ENCODE data around the gene MCM3AP.

Gene MCM3AP

GRCh38 chr21:46285761-46286647, 593 bp upstream of the MCM3AP start, which contains the start of gene YBEY:
Gene YBEY, plus strand, starts transcription at chr21:46286342. Its CDS starts 572 bp downstream, at chr21:46286914.
- TF ChIP-seq SUZ12 (IDR thresholded peaks at IDR 0.05; ENCODE audit: extremely low read depth, insufficient read depth, insufficient read length) (no peak), YY1 (IDR thresholded peaks at IDR 0.05; ENCODE audit: insufficient read depth, insufficient read length) (no peak), ZNF274 (IDR thresholded peaks at IDR 0.05; ENCODE audit: low read depth, low read length) (no peak)
- DNase-seq (ENCODE audit: low read depth, low spot score): peak; percentile 97
- H3K9me3 ChIP-seq (ENCODE audit: insufficient read depth, low read length): no peaks in the 10 kb centered on the region
- H3K9ac ChIP-seq (ENCODE audit: insufficient read length, low read depth): peak within 1 kb of the TSS; percentile 100
- peaks cover 5% of the 10 kb centered on the region for H3K4me1 ChIP-seq (ENCODE audit: insufficient read depth, insufficient read length)
- no peaks in the 10 kb centered on the region for H3K27me3 ChIP-seq (ENCODE audit: insufficient read depth, insufficient read length)
- peaks cover 55% of the 10 kb centered on the region for H3K36me3 ChIP-seq (ENCODE audit: insufficient read depth, insufficient read length, low read length)
- peak within 1 kb of the TSS; percentile 95 for H3K4me3 ChIP-seq (ENCODE audit: insufficient read length, low read depth)

- peaks cover 7% of the 10 kb centered on the region for H3K4me1 ChIP-seq (ENCODE audit: insufficient read depth, insufficient read length)
- peak overlapping the region; percentile 45 for H3K9ac ChIP-seq (ENCODE audit: insufficient read length, low read depth)
- no peak for DNase-seq (ENCODE audit: low read depth, low spot score)
- TF ChIP-seq ZNF274 (IDR thresholded peaks at IDR 0.05; ENCODE audit: low read depth, low read length) (no peak), YY1 (IDR thresholded peaks at IDR 0.05; ENCODE audit: insufficient read depth, insufficient read length) (no peak), SUZ12 (IDR thresholded peaks at IDR 0.05; ENCODE audit: extremely low read depth, insufficient read depth, insufficient read length) (no peak)
- peak overlapping the region; percentile 95 for H3K4me3 ChIP-seq (ENCODE audit: insufficient read length, low read depth)
- no peaks in the 10 kb centered on the region for H3K9me3 ChIP-seq (ENCODE audit: insufficient read depth, low read length)
- peaks cover 63% of the 10 kb centered on the region for H3K36me3 ChIP-seq (ENCODE audit: insufficient read depth, insufficient read length, low read length)
- H3K27me3 ChIP-seq (ENCODE audit: insufficient read depth, insufficient read length): no peaks in the 10 kb centered on the region
Measured at GRCh38 chr21:46284733-46285132, 678 bp downstream of the MCM3AP start.

- no peak for TF ChIP-seq YY1 (IDR thresholded peaks at IDR 0.05; ENCODE audit: insufficient read depth, insufficient read length)
- TF ChIP-seq SUZ12 (IDR thresholded peaks at IDR 0.05; ENCODE audit: extremely low read depth, insufficient read depth, insufficient read length): no peak
- no peak for TF ChIP-seq ZNF274 (IDR thresholded peaks at IDR 0.05; ENCODE audit: low read depth, low read length)
- H3K4me3 ChIP-seq (ENCODE audit: insufficient read length, low read depth): peak overlapping the region; percentile 25
- H3K4me1 ChIP-seq (ENCODE audit: insufficient read depth, insufficient read length): peaks cover 8% of the 10 kb centered on the region
- H3K9me3 ChIP-seq (ENCODE audit: insufficient read depth, low read length): no peaks in the 10 kb centered on the region
- DNase-seq (ENCODE audit: low read depth, low spot score): no peak
- peak overlapping the region; percentile 65 for H3K9ac ChIP-seq (ENCODE audit: insufficient read length, low read depth)
- peaks cover 67% of the 10 kb centered on the region for H3K36me3 ChIP-seq (ENCODE audit: insufficient read depth, insufficient read length, low read length)
- H3K27me3 ChIP-seq (ENCODE audit: insufficient read depth, insufficient read length): no peaks in the 10 kb centered on the region
Measured at GRCh38 chr21:46284077-46284644, 1.2 kb downstream of the MCM3AP start.

GRCh38 chr21:46274797-46275390, 10.5 kb downstream of the MCM3AP start:
- Histone ChIP-seq H3K36me3 (ENCODE audit: insufficient read depth, insufficient read length, low read length) (peaks cover 92% of the 10 kb centered on the region), H3K27me3 (ENCODE audit: insufficient read depth, insufficient read length) (no peaks in the 10 kb centered on the region), H3K4me3 (ENCODE audit: insufficient read length, low read depth) (no peak overlapping the region), H3K9me3 (ENCODE audit: insufficient read depth, low read length) (no peaks in the 10 kb centered on the region), H3K4me1 (ENCODE audit: insufficient read depth, insufficient read length) (peaks cover 2% of the 10 kb centered on the region), H3K9ac (ENCODE audit: insufficient read length, low read depth) (no peak overlapping the region)
- no peak for DNase-seq (ENCODE audit: low read depth, low spot score)
- TF ChIP-seq ZNF274 (IDR thresholded peaks at IDR 0.05; ENCODE audit: low read depth, low read length): no peak
- TF ChIP-seq YY1 (IDR thresholded peaks at IDR 0.05; ENCODE audit: insufficient read depth, insufficient read length): no peak
- TF ChIP-seq SUZ12 (IDR thresholded peaks at IDR 0.05; ENCODE audit: extremely low read depth, insufficient read depth, insufficient read length): no peak

GRCh38 chr21:46273341-46273740, 12.1 kb downstream of the MCM3AP start:
- Histone ChIP-seq H3K9ac (ENCODE audit: insufficient read length, low read depth) (no peak overlapping the region), H3K4me1 (ENCODE audit: insufficient read depth, insufficient read length) (no peaks in the 10 kb centered on the region), H3K36me3 (ENCODE audit: insufficient read depth, insufficient read length, low read length) (peaks cover 95% of the 10 kb centered on the region), H3K9me3 (ENCODE audit: insufficient read depth, low read length) (no peaks in the 10 kb centered on the region), H3K4me3 (ENCODE audit: insufficient read length, low read depth) (no peak overlapping the region), H3K27me3 (ENCODE audit: insufficient read depth, insufficient read length) (no peaks in the 10 kb centered on the region)
- DNase-seq (ENCODE audit: low read depth, low spot score): no peak
- TF ChIP-seq SUZ12 (IDR thresholded peaks at IDR 0.05; ENCODE audit: extremely low read depth, insufficient read depth, insufficient read length) (no peak), ZNF274 (IDR thresholded peaks at IDR 0.05; ENCODE audit: low read depth, low read length) (no peak), YY1 (IDR thresholded peaks at IDR 0.05; ENCODE audit: insufficient read depth, insufficient read length) (no peak)

GRCh38 chr21:46269466-46269865, 15.9 kb downstream of the MCM3AP start:
- Histone ChIP-seq H3K36me3 (ENCODE audit: insufficient read depth, insufficient read length, low read length) (peaks cover 97% of the 10 kb centered on the region), H3K9me3 (ENCODE audit: insufficient read depth, low read length) (no peaks in the 10 kb centered on the region)

GRCh38 chr21:46268371-46268770, 17.0 kb downstream of the MCM3AP start:
- no peak for DNase-seq (ENCODE audit: low read depth, low spot score)
- no peaks in the 10 kb centered on the region for H3K27me3 ChIP-seq (ENCODE audit: insufficient read depth, insufficient read length)
- peaks cover 97% of the 10 kb centered on the region for H3K36me3 ChIP-seq (ENCODE audit: insufficient read depth, insufficient read length, low read length)

More at GRCh38 chr21:46269466-46269865, 15.9 kb downstream of the MCM3AP start:
- no peak overlapping the region for H3K4me3 ChIP-seq (ENCODE audit: insufficient read length, low read depth)
- no peak for DNase-seq (ENCODE audit: low read depth, low spot score)
- H3K9ac ChIP-seq (ENCODE audit: insufficient read length, low read depth): no peak overlapping the region
- peaks cover 8% of the 10 kb centered on the region for H3K4me1 ChIP-seq (ENCODE audit: insufficient read depth, insufficient read length)
- no peaks in the 10 kb centered on the region for H3K27me3 ChIP-seq (ENCODE audit: insufficient read depth, insufficient read length)
- TF ChIP-seq ZNF274 (IDR thresholded peaks at IDR 0.05; ENCODE audit: low read depth, low read length) (no peak), YY1 (IDR thresholded peaks at IDR 0.05; ENCODE audit: insufficient read depth, insufficient read length) (no peak)

More at GRCh38 chr21:46268371-46268770, 17.0 kb downstream of the MCM3AP start:
- Histone ChIP-seq H3K9me3 (ENCODE audit: insufficient read depth, low read length) (no peaks in the 10 kb centered on the region), H3K4me3 (ENCODE audit: insufficient read length, low read depth) (no peak overlapping the region), H3K4me1 (ENCODE audit: insufficient read depth, insufficient read length) (peaks cover 8% of the 10 kb centered on the region), H3K9ac (ENCODE audit: insufficient read length, low read depth) (no peak overlapping the region)
- no peak for TF ChIP-seq YY1 (IDR thresholded peaks at IDR 0.05; ENCODE audit: insufficient read depth, insufficient read length)
- no peak for TF ChIP-seq SUZ12 (IDR thresholded peaks at IDR 0.05; ENCODE audit: extremely low read depth, insufficient read depth, insufficient read length)
- no peak for TF ChIP-seq ZNF274 (IDR thresholded peaks at IDR 0.05; ENCODE audit: low read depth, low read length)

All from NT2/D1 (cell line).